Ovary (tissue), 3 donors: Measurements from ENCODE around the gene HIF3A.

Source experiments
- EP300 ChIP-seq: sonication (generic); formaldehyde crosslinking; IDR thresholded peaks from one replicate; pipeline ENCODE4 v1.6.1; 2017; ENCODE audit warnings: antibody characterized with exemption
- POLR2A ChIP-seq: fragments of 450-650 bp; IDR thresholded peaks from one replicate; pipeline ENCODE4 v1.6.1; 2017; ENCODE audit warnings: antibody characterized with exemption, mild to moderate bottlenecking, moderate library complexity
- TF ChIP-seq, protein P1 (sequence below), 3 donors: fragments of 450-650 bp in 2 of 3; fragments of 200-600 bp in 1 of 3; IDR thresholded peaks; one replicate each; pipeline versions ENCODE4 v1.5.1 to v1.8.0; 2016 to 2022; ENCODE audit warnings: antibody characterized with exemption in 3 of 3, mild to moderate bottlenecking in 1 of 3
- donor health status: DM: no; HTN: no; CAD: no.

DNA sequence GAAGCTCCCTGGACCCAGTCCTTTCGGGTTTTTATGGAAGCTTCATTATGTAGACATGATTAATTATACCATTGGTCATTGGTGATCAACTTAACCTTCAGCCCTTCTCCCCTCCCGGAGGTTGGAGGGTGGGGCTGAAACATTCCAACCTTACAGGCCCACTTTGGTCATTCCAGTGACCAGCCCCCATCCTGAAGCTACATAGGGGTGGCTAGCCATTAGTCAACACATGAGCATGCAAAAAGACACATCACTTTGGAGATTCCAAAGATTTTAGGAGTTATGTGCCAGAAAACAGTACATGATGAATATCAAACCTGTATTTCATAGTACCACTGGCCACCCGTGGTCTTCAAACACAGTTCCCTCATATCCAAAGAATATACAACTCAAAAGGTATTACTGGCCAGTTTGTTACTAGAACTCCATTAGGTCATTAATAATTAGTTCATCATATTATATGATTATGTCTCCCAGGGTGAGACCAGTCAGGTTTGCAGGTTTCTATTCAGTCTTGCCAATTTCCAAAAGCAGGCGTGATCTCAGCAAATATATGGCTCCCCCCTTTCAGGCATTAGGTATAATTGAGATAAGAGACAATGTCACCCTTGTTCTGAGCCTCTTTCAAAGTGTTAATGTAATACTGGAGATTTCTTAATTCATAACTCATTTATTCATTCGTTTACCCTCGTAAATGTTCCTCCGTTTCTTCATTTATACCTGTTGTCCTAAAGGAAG, 61.2 kb downstream of the HIF3A start:
- TF ChIP-seq, protein P1, sequence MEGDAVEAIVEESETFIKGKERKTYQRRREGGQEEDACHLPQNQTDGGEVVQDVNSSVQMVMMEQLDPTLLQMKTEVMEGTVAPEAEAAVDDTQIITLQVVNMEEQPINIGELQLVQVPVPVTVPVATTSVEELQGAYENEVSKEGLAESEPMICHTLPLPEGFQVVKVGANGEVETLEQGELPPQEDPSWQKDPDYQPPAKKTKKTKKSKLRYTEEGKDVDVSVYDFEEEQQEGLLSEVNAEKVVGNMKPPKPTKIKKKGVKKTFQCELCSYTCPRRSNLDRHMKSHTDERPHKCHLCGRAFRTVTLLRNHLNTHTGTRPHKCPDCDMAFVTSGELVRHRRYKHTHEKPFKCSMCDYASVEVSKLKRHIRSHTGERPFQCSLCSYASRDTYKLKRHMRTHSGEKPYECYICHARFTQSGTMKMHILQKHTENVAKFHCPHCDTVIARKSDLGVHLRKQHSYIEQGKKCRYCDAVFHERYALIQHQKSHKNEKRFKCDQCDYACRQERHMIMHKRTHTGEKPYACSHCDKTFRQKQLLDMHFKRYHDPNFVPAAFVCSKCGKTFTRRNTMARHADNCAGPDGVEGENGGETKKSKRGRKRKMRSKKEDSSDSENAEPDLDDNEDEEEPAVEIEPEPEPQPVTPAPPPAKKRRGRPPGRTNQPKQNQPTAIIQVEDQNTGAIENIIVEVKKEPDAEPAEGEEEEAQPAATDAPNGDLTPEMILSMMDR (IDR thresholded peaks at IDR 0.05), result no peak
- no peak for TF ChIP-seq POLR2A
- no peak for TF ChIP-seq EP300
